Stimulated activated CD4-positive, alpha-beta T cell treated with anti-CD3 and anti-CD28 coated beads, Interleukin-4, amount 100 ng/mL, for 4 hours (primary cell): ENCODE measurements around the gene MAGEA2B.
"Not testable (repeated sequence)": the region's sequence is repeated elsewhere in the genome, so short reads cannot be mapped to it uniquely, and the experiment has no call there.

Source experiments
- DNase-seq, 2 experiments: peaks; one replicate each; pipeline ENCODE4 v3.0.0-alpha.2; 2020

MAGEA2B gene

DNA sequence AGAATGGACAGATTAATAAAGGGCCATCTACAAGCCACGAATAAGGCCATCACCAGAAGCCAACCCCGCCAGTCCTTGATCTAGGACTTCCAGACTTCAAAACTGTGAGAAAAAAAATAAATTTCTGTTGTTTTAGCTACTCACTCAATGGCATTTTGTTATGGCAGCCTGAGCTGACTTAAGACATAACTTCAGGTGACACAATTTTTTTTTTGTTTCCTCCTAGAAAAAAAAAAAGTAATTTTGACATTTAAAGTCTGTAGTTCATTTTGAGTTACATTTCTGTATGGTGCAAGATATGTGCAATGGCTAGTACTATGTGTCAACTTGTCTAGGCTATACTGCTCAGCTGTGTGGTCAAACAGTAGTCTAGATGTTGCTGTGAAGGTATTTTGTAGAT is 44.5 kb downstream of the MAGEA2B start, which contains the start of gene CSAG3:
Gene CSAG3 (plus strand): TSS at position 301 of the 400 bp plus-strand sequence.
- DNase-seq: not testable (repeated sequence)

DNA sequence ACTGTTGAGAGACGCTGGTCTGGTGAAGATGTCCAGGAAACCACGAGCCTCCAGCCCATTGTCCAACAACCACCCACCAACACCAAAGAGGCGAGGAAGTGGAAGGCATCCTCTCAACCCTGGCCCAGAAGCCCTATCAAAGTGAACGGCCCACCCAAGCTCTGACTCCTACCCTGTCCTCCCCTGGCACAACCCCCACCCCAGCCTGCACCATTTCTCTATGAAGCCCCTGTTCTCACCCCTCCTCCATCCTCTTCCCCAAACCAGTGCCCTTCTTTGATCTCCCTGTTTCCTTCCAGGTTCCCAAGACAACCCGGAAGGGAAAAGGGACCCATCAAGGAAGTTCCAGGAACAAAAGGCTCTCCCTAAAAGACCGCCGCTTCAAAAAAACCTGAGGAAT is 45.1 kb downstream of the MAGEA2B start:
- DNase-seq: not testable (repeated sequence)

DNA sequence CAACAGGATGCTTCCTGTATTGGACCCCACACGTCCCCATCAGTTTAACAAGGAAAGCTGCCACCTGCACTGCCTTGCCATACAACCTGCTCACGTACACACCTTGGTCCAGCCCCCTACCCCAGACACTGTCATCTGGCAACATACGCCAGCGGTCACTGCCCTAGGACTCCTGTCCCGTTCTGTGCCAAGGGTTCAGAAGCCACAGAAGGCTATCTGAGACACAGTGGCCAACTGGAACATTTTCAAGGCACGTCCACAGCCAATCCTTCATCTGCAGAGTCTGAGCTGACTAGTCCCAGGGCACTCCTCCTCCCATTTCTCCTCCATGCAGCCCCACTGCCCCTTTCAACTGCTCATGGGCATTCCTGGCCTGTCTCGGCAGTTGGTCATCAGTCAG is 47.2 kb downstream of the MAGEA2B start:
- DNase-seq: not testable (repeated sequence)

DNA sequence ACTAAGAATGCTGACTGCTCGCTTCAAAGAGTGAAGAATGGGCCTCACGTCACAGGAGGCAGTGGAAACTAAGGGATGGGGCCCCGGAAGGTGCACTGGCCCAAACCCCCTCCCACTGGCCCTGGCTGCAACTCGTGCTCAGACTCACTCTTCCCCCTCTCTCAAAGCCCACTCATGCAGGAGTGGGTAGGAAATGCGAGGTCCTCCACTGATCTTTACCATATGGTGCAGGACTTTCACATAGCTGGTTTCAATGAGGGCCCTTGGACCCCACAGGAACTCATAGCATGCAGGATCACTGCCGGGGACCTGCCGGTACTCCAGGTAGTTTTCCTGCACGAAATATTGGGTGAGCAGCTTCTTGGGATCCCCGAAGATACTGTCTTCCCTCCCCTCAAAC is 52.1 kb downstream of the MAGEA2B start:
- DNase-seq: not testable (repeated sequence)
